Inflammatory macrophage treated with lipopolysaccharide for 4 hours (primary cell): ENCODE measurements around the gene NPAT.
"Not testable (repeated sequence)": the region's sequence is repeated elsewhere in the genome, so short reads cannot be mapped to it uniquely, and the experiment has no call there.

Source experiments
- DNase-seq: peaks from one replicate; pipeline ENCODE4 v3.0.0-alpha.2; 2020

NPAT gene

DNA sequence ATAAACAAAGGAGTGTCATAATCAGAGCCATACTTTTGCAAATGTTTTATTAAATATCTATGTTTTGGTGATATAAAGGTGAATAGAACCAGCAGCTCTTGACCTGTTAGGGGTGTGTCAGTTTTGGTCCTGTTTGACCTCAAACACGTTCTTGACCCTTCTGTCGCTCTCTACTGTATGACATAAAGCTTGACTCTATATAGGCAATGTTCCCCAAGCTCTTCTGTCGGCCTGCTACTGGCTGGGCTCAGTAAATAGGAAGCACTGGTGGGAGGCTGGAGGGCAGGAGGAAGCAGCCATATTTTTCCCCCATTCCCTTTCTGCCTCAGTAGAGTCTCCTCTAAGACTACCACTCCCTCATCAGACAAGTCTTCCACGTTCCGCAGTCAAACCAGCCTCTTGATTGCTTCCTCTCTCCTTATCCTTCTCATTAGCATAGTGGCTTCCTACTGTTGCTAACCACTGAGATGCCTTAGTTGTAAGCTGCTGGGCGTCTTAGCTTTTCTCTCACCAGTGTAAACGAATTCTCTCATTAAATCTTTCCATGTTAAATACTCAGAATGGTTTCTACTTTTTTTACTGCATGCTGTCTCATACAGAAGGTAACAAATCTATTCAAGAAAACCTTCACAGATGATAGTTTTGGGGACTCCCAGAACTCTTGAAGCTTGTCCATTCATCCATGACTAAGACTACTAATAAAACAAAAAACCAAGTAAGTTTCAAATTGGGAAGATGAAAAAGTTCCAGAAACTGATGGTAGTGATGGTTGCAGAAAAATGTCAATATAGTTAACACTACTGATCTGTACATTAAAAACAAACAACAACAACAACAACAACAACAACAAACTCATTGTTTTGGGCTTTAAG, 3.3 kb downstream of the NPAT start:
- DNase-seq = no peak

DNA sequence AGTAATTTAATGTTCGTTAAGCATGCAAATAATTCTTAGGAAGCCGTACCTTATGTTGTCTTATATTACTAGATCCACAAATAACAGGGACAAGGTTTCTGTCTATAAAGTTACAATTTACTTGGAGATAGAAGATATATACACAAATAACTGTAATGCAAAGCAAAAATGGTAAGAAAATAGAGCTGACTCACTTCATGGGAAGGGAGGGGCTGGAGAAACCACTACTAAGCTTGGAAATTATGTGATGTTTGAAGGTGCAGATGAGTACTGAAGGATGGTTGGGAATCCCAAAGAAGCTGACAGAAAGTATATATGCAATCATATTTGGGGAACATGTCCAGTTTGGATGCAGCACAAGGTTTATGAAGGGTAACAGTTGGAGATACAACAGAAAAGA, 4.0 kb downstream of the NPAT start:
- DNase-seq = no peak

DNA sequence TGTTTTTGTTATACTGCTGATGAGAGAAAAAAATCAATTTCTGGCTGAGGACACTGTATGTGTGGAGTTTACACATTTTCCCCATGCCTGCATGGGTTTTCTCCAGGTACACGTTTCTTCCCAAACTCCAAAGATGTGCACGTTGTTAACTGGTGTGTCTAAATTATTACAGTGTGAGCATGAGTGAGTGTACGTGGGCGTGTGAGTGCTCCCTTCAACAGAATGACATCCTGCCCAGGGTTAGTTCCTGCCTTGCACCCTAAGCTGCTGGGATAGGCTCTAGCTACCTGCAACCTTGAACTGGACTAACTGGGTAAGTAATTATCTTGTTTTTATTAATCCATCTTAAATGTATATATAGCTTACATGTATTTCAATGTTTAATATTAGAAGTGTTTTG, 5.5 kb downstream of the NPAT start:
- peak; percentile 19 for DNase-seq

DNA sequence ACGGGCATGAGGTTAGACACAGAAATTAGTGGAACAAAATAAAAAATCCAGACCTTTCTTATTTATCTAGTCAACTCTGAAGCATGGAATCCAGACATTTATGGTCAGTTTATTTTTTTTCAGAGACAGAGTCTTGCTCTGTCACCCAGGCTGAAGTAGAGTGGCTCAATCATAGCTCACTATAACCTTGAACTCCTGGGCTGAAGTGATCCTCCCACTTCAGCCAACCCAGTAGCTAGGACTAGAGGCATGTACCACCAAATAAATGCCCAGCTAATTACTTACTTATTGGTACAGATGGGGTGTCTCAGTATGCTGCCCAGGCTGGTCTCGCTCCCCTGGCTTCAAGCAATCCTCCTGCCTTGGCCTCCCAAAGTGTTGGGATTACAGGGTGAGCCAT, 8.7 kb downstream of the NPAT start:
- no peak for DNase-seq

DNA sequence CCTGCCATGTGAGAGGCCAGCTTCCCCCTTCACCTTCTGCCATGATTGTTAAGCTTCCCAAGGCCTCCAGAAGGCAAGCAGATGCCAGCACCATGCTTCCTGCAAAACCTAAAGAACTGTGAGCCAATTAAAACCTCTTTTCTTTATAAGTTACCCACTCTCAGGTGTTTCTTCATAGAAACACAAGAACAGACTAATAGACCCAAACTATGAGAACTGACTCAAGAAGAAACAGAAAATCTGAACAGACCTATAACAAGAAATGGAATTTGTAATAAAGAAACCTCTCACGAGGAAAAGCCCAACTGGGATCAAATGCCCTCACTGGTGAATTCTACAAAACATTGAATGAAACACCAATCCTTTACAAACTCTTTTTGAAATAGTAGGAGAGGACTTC, 12.0 kb downstream of the NPAT start:
- DNase-seq = no peak

DNA sequence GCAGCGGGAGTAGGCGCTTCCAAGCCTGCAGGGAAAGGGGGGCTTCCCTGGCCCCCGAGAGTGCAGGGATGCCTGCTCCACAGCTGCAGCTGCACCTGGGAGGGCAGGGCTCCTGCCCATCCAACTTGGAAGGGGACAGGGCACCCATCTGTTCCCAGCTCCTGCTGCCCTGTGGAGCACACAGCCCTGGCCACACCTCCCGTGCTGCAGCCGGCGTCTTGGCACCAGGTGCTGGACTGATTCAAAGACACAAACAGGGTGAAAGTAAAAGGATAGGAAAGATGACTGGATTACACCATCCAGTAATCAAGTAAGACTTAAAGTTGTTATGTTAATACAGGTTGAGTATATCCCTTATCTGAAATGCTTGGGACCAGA, 14.8 kb downstream of the NPAT start:
- DNase-seq = no peak

DNA sequence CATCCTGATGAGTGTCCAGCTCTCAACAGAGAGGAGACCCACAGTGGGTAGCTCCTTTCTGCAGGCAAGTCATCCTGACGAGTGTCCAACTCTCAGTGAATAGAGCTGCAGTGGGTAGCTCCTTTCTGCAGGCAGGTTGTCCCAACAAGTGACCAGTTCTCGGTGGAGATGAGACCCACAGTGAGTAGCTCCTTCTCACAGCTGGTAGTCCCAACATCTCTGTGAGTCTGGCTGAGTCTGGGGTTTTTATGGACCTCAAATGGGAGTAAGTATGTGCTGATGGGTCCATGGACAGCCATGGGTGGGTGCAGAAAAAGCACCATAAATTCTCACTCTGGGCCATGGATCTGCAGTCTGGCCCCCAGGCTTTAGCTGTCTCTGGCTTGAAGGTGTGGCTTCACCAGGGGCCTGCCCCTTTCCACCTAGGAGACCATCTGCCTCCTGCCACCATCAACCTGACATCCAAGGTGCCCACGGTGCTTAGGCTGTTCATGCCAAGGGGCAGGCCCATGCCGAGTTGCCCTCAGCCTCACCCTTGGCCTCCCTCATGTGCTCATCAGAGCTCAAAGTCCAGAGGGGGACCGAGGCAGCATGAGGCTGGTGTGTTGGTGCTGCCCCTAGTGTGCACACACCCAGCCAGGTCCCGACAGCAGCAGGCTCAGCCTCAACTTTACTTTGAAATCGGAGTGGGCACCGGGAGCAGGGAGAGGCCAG, 15.3 kb downstream of the NPAT start:
- DNase-seq = no peak

DNA sequence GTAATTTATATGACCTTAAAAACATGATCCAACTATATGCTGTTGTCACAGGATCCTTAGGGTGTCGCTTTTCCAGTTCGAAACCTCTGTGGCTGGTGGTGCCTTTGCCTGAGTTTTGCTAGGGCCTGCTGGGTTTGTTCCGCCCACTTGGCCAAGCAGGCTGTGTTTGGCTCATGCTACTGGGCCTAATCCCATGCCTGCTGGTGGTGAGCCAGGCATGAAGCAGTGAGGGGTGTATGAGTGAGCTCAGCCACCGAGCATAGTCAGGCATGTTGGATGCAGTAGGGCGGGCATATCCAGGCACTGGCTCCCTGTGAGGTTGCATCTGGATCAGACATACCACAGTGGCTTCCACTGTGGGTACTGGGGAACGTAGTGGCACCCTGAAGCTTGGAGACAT, 16.3 kb downstream of the NPAT start:
- no peak for DNase-seq

DNA sequence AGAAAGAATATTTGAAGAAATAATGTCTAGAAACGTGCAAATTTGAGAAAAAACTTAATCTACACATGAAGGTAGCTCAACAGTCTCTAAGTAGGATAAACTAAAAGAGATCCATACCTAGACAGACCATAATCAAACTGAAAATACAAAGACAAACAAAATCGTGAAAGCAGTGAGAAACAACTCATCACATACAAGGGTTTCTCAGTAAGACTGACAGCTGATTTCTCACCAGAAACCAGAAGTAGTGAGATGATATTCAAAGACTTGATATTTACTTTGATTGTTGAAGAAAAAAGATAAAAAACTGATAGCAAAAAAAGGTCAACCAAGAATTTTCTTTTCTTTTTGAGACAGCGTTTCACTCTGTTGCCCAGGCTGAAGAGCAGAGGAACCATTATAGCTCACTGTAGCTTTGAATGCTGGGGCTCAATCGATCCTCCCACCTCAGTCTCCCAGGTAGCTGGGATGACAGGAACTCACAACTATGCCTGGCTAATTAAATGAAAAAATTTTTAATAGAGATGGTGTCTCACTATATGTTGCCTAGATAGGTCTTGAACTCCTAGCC, 17.4 kb downstream of the NPAT start:
- no peak for DNase-seq

DNA sequence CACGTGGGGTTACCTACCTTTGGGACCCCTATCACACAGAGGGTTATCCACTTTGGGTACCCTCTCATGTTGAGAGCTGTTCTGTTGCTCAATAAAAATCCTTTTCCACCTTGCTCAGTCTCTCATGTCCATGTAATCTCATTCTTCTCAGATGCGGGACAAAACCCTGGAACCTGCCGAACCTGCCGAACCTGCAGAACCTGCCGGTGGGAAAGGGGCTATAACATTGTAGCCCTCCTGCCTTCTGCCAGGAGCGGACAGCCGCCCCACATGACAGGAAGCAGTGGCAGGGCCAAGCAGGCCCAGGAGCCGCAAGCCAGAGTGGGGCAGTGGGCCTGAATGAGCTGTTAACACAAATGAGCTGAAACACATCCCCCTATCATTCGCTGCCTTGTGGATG, 18.1 kb downstream of the NPAT start:
- no peak for DNase-seq

DNA sequence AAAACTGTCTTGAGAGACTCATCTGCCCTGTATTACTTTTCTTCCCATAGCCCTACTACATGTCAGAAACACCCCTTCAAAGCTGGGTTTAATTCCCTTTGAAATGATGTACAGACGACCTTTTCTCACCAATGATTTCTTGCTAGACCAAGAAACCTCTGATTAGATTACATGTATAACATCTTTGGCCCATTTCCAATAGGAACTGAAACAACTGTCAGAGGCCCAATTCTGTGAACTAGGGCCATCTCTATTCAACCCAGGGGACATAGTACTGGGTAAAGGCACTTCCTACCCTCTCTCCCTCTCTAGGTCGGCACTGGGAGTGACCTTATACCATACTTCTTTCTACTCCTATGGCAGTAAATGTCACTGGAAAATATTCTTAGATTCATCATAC, 19.4 kb downstream of the NPAT start:
- DNase-seq = peak; percentile 40

DNA sequence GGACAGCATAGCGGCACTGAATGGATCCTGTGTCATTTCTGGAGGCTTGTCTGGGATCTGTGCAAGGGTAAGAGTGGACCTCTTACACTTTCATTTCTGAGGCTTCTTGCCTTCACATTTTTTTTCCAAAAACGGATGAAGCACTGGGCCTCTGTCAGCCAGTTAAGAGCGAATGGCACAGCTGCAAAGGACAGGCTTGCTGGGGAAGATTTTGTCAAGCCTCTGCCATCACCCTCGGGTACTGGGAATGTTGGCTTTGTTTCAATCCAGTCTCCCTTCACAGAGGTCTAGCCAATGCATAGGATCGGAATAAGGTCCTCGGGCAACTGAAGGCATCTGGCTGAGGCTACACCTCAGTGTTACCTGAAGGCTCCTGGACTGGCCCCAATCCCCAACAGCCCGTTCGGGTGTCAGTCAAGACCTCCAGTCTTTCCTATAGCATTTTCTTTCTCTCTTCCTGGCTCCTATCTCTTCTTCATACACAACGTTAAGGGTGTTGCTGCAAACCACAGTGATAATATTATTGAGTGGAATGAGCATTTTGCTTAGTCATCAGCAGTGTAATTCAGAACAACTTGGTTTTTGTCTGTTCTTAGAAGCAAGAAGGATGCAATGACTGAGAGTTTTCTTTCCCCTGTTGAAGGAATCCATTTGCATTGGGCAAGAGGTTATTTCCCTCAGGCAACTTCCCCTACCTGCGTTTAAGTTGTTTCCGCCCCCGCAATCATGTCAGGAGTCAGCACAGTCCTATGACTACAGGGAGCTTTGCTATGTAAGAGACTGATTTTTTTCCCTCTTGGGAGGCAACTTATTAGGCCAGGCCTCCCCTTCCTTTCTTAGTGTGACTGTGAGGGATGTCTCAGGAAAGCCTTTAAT, 22.8 kb downstream of the NPAT start:
- DNase-seq = peak; percentile 91

DNA sequence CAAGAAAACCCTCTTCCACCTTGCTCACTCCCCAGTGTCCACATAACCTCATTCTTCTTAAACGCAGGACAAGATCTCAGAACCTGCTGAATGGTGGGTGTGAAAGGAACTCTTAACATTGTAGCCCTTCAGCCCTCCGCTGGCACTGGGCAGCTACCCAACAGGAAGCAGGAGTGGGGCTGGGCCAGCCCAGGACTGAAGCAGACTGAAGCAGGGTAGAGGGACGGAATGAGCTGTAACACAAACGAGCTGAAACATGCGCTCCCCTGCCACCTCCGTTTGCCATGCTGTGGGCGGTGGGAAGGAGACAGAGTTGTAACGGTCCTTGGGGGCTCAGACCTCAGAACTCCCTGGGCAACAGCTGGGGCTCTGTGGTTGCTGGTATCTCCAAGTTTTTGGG, 23.6 kb downstream of the NPAT start:
- DNase-seq = no peak

DNA sequence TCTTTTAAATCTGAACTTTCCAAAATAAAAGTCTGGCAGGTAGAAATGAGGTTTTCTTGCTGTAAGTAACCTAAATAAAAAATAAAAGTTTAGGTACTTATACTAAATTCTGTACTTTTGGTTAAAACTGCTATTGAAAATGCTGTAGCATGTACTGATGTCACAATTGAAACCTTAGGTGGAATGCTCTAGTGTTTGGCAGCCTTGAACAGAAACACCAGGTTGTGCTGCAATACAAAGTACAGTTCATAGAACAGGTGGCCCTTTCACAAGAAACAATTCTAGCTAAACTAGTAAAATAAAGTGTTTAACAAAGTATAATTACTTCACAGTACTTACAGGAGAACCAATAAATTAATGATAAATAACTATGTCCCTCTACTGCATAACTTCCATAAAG, 25.1 kb downstream of the NPAT start:
- no peak for DNase-seq

DNA sequence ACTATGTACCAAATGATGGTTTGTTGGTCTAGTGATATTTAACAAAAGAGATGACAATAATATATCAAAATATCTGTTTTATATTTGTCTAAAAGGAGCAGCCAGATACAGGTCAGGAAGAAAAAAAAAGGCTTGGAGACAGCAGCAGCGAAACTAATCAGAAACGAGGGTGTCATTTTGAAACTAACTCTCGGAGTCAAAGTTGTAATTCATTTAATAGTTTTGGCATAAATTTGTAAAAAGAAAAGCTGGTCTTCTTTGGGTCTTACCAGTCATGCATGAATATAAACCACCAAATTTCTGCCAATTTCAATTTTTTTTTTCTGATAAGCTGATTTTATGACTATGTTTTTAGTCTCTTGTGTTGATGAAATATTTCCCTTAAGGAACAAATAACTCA, 25.5 kb downstream of the NPAT start:
- DNase-seq = no peak

DNA sequence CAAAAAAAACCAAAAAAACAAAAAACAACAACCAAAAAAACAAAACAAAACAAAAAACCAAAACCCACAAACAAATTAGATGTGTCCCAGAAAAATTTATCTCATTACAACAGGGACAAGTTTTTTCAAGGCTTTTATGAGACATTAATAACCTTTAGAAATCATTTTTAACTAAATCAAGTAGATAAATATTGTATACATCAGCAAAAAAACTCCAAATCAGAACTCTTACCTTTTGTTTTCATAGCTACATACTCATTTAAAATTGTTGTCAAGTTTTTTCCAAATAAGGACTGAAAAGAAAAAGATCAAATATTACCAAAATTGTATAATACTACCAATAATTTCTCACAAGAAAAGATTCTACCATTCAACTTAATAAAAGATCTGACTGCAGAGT, 28.7 kb downstream of the NPAT start:
- DNase-seq = no peak

DNA sequence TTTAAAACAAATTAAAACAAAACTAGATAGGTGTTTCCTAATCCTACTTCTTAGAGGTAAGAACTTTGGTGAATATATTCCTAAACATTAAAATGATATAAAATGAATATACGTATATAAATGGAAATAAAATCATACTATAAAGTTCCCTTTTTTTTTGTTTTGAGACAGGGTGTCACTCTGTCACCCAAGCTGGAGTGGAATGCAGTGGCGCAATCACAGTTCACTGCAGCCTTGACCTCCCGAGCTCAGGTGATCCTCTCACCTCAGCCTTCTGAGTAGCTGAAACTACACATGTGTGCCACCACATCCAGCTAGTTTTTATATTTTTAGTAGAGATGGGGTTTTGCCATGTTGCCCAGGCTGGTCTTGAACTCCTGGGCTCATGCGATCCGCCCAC, 44.9 kb downstream of the NPAT start:
- no peak for DNase-seq

DNA sequence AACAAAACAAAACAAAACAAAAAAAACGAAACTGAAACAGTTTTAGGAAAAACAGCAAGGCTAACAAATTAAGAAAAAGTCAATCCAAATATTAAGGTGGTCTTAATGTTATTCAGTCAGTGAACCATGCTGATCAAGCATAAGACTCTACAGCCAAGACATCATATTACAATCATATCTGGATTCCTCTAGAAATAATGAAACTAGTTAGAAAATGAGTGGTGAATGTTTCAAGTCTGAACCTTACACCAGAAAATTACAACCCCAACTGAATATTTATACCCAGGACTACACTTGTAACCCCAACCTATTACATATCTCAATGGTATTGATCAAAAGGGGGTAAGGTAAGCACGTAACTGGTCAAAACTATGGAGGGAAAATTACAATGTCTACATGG, 52.3 kb downstream of the NPAT start:
- DNase-seq = no peak

DNA sequence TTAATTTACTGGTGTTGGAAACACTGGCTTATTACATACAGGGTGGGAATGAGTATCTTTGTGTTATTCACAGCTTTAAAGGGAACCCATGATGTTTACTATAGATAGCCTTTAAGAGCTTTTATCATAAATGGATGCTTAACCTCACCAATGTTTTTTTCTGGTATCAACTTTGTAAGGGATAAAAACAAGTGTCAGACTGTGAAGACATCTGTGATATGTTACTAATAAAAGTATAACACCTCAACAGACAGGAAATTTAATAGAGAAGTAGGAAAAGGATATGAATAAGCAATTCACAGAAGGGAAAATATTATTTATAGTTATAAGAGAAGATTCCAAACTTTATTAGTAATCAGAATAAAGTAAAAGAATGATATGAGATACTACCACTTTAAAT, 54.8 kb downstream of the NPAT start:
- DNase-seq = no peak

DNA sequence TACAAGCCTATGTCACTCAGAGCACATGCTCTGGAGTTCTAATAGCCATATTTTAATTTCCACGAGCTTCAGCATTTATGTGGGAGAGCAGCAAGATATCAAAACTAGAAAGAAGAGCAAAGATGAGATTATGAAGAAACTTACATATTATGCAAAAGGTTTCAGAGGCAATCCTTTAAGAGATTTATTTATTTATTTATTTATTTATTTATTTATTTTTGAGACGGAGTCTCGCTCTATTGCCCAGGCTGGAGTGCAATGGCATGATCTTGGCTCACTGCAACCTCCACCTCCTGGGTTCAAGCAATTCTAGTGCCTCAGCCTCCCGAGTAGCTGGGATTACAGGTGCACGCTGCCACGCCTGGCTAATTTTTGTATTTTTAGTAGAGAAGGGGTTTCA, 59.6 kb downstream of the NPAT start:
- DNase-seq = not testable (repeated sequence)

DNA sequence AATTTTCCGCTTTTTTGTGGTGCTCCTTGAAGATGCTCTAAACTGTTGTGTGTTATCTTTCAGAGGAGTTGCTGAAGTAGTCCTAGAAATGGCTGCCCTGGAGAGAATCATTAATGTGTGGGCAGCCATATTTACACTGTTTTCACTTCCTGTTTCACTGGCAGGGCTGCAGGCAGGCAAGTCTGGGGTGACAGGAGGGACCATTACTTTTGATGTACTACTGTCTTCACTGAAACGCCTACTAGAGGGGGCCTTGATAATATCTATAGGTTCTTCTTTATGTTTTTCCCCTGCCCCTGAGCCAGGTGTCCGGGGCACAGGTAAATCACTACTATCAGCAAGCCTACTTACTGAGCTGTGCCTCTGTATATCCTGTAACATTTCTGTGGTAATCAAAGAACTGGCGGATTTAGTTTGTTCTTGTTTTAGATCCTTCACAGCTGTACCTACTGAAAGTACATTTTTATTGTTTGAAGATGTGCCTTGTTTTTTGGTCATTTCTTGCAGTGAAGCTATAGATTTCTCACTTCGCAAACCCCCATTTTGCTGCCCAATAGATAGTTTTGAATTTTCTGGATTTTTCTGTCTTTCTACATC, 61.4 kb downstream of the NPAT start:
- peak; percentile 50 for DNase-seq

DNA sequence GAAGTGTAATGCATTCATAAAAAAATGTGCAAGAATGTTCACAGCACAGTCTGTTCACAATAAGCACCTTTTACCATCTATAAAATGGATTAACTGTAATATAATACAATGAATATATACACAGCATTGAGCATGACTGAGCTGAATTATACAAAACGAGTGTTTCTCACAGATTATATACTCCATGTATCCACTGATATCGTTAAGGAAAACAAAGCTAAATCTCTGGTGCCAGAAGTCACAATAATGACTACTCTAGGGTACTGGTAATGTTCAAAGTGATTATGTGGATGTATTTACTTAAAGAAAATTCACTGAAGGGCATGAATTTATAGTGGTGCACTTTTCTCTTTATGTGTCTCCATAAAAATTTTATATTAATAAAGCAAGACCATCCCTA, 67.8 kb downstream of the NPAT start:
- no peak for DNase-seq

DNA sequence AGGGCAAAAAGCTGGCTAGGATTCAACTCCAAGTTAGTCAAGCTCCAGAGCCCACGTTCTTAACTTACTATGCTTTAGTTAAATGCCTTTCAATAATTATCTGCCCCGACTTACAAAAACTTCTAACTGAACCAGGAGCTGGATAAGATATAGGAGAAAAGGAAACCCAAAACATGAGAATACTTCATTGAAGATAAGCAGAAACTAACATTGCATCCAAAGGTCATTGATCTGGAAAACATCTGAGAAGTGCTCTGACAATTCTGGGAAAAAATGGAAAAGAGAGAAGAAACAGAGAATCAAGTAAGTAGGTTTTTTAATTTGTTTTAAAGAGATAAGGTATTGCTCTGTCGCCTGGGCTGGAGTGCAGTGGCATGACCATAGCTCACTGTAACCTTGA, 73.9 kb downstream of the NPAT start:
- no peak for DNase-seq
